Parathyroid adenoma (tissue), 2 donors: ENCODE measurements around the gene AACS.

Experiments used
- H2AFZ ChIP-seq: fragments of 300-600 bp; sonication (generic); one replicate; pipeline ENCODE4 v1.7.0; 2017; ENCODE audit warnings: antibody characterized with exemption, mild to moderate bottlenecking
- H3K27ac ChIP-seq: fragments of 300-600 bp; sonication (generic); one replicate; pipeline ENCODE4 v1.7.0; 2017
- H3K27me3 ChIP-seq: fragments of 300-600 bp; sonication (generic); one replicate; pipeline ENCODE4 v1.7.0; 2017; ENCODE audit warnings: low read length; ENCODE audit not compliant: control insufficient read depth, insufficient read depth
- H3K36me3 ChIP-seq: fragments of 300-600 bp; sonication (generic); one replicate; pipeline ENCODE4 v1.7.0; 2017; ENCODE audit warnings: low read length; ENCODE audit not compliant: control insufficient read depth, insufficient read depth
- H3K4me1 ChIP-seq: fragments of 300-600 bp; sonication (generic); one replicate; pipeline ENCODE4 v1.7.0; 2017; ENCODE audit warnings: control low read depth
- H3K4me2 ChIP-seq: fragments of 300-600 bp; sonication (generic); one replicate; pipeline ENCODE4 v1.7.0; 2017; ENCODE audit warnings: low read length
- H3K4me3 ChIP-seq: fragments of 300-600 bp; sonication (generic); one replicate; pipeline ENCODE4 v1.7.0; 2017; ENCODE audit warnings: low read depth, low read length
- H3K79me2 ChIP-seq: fragments of 300-600 bp; sonication (generic); one replicate; pipeline ENCODE4 v1.7.0; 2017; ENCODE audit warnings: control low read depth
- H3K9ac ChIP-seq: fragments of 300-600 bp; sonication (generic); one replicate; pipeline ENCODE4 v1.7.0; 2017; ENCODE audit warnings: mild to moderate bottlenecking
- H3K9me3 ChIP-seq: fragments of 300-600 bp; sonication (generic); one replicate; pipeline ENCODE4 v1.7.0; 2017; ENCODE audit warnings: low read length; ENCODE audit not compliant: control insufficient read depth
- CTCF ChIP-seq: fragments of 300-600 bp; sonication (generic); IDR thresholded peaks from one replicate; pipeline ENCODE4 v1.7.0; 2017; ENCODE audit warnings: antibody characterized with exemption, mild to moderate bottlenecking
- donor health status: primary hyperparathyroidism.

AACS gene

GRCh38 chr12:125089083-125089482, 23.8 kb downstream of the AACS start:
- H3K27me3 ChIP-seq, result no peaks in the 10 kb centered on the region
- H2AFZ ChIP-seq, result no peak overlapping the region
- no peaks in the 10 kb centered on the region for H3K36me3 ChIP-seq
- no peak overlapping the region for H3K27ac ChIP-seq
- H3K4me2 ChIP-seq, result no peak overlapping the region
- H3K79me2 ChIP-seq, result peaks cover 16% of the 10 kb centered on the region
- no peak overlapping the region for H3K9ac ChIP-seq
- H3K4me1 ChIP-seq, result no peaks in the 10 kb centered on the region
- H3K4me3 ChIP-seq, result no peak overlapping the region
- no peaks in the 10 kb centered on the region for H3K9me3 ChIP-seq
- TF ChIP-seq CTCF, result no peak

GRCh38 chr12:125089626-125090025, 24.4 kb downstream of the AACS start:
- H3K4me3 ChIP-seq, result no peak overlapping the region
- no peak overlapping the region for H2AFZ ChIP-seq
- no peak overlapping the region for H3K27ac ChIP-seq
- TF ChIP-seq CTCF, result no peak
- H3K9me3 ChIP-seq, result no peaks in the 10 kb centered on the region
- no peaks in the 10 kb centered on the region for H3K36me3 ChIP-seq
- no peak overlapping the region for H3K4me2 ChIP-seq
- H3K4me1 ChIP-seq, result no peaks in the 10 kb centered on the region
- H3K27me3 ChIP-seq, result no peaks in the 10 kb centered on the region
- no peak overlapping the region for H3K9ac ChIP-seq
- H3K79me2 ChIP-seq, result peaks cover 16% of the 10 kb centered on the region

DNA sequence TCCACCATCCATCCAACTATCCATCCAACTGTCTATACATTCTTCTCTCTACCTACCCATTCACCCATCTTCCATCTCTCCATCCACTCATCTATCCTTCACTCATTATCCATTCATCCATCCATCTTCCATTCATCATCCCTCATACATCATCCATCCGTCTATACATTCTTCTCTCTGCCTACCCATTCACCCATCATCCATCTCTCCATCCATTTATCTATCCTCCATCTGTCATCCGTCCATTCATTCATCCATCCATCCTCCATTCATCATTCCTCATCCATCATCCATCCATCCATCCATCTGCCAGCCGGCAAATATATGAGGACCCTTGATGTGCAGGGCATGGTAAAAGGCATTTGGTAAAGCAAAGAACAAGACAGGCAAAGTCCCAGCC, 25.2 kb downstream of the AACS start:
- no peak overlapping the region for H3K9ac ChIP-seq
- H3K4me1 ChIP-seq, result no peaks in the 10 kb centered on the region
- TF ChIP-seq CTCF, result no peak
- no peaks in the 10 kb centered on the region for H3K9me3 ChIP-seq
- no peaks in the 10 kb centered on the region for H3K36me3 ChIP-seq
- H3K4me3 ChIP-seq, result no peak overlapping the region
- H3K27me3 ChIP-seq, result no peaks in the 10 kb centered on the region
- peaks cover 16% of the 10 kb centered on the region for H3K79me2 ChIP-seq
- H3K27ac ChIP-seq, result no peak overlapping the region
- H3K4me2 ChIP-seq, result no peak overlapping the region
- no peak overlapping the region for H2AFZ ChIP-seq

- H2AFZ ChIP-seq, result no peak overlapping the region
- TF ChIP-seq CTCF, result no peak
- H3K9ac ChIP-seq, result no peak overlapping the region
- peaks cover 19% of the 10 kb centered on the region for H3K79me2 ChIP-seq
- no peaks in the 10 kb centered on the region for H3K27me3 ChIP-seq
- H3K27ac ChIP-seq, result no peak overlapping the region
- no peaks in the 10 kb centered on the region for H3K9me3 ChIP-seq
- no peak overlapping the region for H3K4me3 ChIP-seq
- H3K4me1 ChIP-seq, result no peaks in the 10 kb centered on the region
- H3K4me2 ChIP-seq, result no peak overlapping the region
- no peaks in the 10 kb centered on the region for H3K36me3 ChIP-seq
Observed at GRCh38 chr12:125091401-125091800, 26.2 kb downstream of the AACS start.

DNA sequence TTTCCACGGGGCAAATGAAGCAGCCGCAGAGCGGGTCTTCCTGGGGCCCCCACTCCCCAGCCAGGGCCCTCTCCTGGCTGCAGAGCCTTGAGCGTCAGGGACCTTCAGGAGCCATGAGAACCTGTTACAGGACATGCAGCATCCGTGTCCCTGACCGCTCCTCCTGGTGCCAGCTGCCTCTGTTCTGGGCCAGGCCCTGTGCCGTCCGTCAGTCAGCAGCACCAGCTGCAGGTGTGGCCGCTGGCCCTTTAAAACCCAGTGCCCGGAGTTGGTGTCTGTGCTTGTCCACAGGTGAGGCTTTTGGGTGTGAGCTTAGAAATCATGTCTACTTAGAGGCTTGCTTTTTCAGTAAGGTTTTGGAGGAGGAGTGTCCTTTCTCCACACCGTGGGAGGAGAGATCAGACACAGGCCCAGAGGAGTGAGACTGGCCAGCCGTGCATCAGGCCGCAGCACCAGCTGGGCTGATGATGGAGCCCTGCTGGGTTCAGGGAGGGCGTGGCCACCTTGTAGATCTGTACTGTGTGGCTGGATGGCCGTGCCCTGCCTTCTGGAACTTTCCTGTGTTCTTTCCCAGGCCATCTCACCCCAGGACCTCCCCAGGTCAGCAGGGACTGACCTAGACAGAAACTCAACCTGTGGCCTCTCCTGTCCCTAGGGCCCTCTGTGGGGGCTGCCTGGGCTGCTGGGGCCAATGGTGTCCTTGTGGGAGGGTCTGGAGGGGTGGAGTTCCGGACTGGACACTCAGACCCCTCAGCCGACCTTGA, 27.1 kb downstream of the AACS start:
- Histone ChIP-seq H3K4me3 (no peak overlapping the region), H3K4me1 (no peaks in the 10 kb centered on the region), H3K9me3 (no peaks in the 10 kb centered on the region), H2AFZ (no peak overlapping the region), H3K27me3 (no peaks in the 10 kb centered on the region), H3K4me2 (no peak overlapping the region), H3K79me2 (peaks cover 23% of the 10 kb centered on the region), H3K36me3 (no peaks in the 10 kb centered on the region), H3K27ac (no peak overlapping the region), H3K9ac (no peak overlapping the region)
- no peak for TF ChIP-seq CTCF
